OCI-LY3 (cell line): ENCODE data around the gene PPP1R36.

Experiments
- CTCF ChIP-seq: fragments of 200-600, 300-600 bp; sonication (generic); IDR thresholded peaks from 2 replicates; pipeline ENCODE4 v1.5.1; 2014; ENCODE audit warnings: antibody characterized with exemption, low read length, low read depth
- EZH2phosphoT487 ChIP-seq: fragments of 200-600 bp; shearing (Covaris generic); IDR thresholded peaks from 2 replicates; pipeline ENCODE4 v1.6.1; 2018; ENCODE audit warnings: antibody characterized with exemption, mixed run types, low read depth

DNA sequence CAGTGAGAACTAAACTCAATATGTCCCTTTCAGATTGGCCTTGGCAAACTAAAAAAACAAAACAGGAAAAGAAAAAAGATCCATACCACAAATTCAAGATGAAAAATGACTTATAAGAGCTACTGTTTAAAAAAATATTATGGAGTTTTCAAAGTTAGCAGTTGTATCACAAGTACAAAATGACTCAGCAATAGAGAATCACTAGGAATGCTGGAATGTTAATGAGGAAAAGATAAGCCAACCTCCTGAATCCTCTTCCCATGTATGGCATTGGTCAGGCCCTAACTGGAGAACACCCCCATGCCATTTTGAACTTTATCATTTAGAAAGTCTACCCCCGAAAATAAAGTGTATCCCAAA, 62.2 kb downstream of the PPP1R36 start:
- TF ChIP-seq CTCF: no peak
- TF ChIP-seq EZH2phosphoT487: no peak
